ENCODE measurements around the gene CTDP1.

Gene CTDP1

GRCh38 chr18:79644666-79645057, 34.9 kb upstream of the CTDP1 start:
- DNase-seq (ENCODE audit: low read depth), result no peak

GRCh38 chr18:79645291-79645983, 34.2 kb upstream of the CTDP1 start:
- DNase-seq (ENCODE audit: low read depth), result no peak

DNA sequence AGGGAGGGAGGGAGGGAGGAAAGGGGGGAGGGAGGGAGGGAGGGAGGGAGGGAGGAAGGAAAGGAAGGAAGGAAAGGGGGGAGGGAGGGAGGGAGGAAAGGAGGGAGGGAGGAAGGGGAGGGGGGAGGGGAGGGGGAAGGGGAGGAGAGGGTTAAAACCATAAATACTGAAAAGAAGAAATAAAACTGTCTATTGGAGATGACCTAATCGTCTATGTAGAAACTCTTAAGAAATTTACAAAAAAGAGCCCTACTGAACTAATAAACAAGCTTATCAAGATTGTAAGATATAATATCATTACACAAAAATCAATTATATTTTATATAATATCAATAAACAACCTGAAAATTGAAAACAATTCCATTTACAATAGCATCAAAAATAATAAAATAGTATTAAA, 32.3 kb upstream of the CTDP1 start:
- DNase-seq (ENCODE audit: low read depth), result no peak

DNA sequence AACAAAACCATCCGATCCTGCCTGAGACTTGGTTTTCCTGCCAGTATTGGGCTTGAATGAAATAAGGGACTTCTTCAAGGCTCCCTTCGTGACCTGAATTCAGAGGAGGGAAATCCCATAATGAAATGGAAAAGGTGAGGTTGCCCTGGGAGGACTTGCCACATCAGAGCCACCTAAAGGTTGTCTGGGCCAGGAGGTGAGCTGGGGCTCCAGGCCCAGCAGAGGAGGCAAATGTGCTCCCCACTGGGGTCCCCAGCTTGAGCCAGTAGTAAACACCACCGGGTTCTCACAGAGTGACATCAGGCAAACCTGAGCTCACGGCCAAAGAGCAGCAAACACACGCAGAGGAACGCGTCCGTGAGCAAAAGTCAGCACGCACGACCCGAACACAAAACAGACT, 28.6 kb upstream of the CTDP1 start:
- no peak for DNase-seq (ENCODE audit: low read depth)

- no peak for DNase-seq (ENCODE audit: low read depth)
Observed at GRCh38 chr18:79657342-79657996, 22.1 kb upstream of the CTDP1 start.

DNA sequence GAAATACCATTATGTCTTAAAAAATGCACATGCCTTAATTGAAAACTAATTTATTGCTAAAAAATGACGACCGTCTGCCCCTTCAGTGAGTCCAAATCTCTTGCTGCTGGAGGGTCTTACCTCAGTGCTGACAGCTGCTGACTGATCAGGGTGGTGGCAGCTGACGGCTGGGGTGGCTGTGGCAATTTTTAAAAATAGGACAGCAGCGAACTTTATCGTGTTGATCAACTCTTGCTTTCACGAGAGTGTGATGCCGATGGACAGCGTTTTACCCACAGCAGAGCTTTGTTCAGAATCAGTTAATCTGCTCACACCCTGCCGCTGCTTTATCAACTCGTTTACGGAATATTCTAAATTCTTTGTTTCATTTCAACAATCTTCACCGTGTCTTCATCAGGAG, 21.2 kb upstream of the CTDP1 start:
- DNase-seq (ENCODE audit: low read depth), result no peak

- DNase-seq (ENCODE audit: low read depth), result no peak
Observed at GRCh38 chr18:79659733-79660132, 19.9 kb upstream of the CTDP1 start.

DNA sequence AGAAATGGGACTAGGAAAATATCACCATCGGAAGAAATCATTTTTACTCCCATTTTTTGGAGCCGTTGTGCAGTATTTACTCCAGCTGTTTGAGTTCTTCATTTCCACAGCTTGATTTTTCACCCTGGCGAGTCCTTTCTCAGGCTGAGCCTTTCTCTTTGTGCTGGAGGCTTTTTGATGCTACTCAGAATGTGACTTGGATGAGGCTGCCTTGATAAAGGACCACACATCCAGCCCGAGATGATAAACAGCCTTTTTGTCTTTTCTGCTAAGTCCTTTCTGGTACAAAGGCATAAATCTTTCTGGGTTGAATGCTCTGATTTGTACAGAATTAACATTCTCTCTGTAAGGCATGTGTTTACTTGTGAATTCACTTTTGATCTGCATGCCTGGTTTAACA, 17.6 kb upstream of the CTDP1 start:
- no peak for DNase-seq (ENCODE audit: low read depth)

DNA sequence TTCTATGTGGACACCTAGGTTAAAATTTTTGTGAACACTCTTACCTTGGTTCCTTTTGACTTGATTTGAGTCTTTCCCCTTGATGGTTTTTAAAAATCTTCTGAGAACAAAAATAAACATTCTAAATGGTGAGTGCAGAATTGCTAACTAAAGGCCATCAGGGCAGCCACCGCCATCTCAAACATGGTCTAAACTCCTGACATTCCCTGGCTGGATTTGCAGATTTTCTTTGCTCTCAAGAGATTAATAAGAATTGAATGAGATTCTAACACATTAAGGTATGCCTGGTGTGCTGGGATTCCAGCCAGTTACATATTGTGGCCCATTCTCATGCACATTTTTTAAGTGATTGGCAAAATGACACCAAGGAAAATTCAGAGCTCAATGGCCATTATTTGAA, 17.2 kb upstream of the CTDP1 start:
- no peak for DNase-seq (ENCODE audit: low read depth)

DNA sequence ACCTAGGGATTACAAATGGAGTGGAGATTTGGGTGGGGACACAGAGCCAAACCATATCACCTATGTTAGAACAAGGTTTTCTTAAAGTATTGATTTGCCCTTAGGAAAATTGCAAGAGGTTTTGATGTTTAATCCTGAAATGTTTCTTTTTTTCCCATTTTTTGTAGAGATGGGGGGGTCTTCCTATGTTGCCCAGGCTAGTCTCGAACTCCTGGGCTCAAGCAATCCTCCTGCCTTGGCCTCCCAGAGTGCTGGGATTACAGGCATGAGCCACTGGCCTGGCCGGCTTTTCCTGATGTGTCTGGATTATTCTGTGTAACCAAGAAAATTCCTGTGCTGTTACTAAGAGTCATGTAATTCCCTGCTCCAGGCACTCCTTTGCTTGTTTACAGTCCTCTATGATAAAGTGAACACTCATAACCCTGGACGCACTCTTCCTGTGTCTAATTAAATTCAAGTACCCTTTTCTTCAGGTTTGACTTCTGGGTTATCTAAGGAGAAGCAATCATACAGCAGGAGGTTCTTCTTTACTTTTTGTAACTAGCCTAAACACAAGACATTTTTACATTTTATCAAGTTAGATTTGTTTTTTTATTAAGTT, 15.0 kb upstream of the CTDP1 start:
- no peak for DNase-seq (ENCODE audit: low read depth)

GRCh38 chr18:79668203-79668602, 11.4 kb upstream of the CTDP1 start:
- DNase-seq (ENCODE audit: low read depth), result no peak

DNA sequence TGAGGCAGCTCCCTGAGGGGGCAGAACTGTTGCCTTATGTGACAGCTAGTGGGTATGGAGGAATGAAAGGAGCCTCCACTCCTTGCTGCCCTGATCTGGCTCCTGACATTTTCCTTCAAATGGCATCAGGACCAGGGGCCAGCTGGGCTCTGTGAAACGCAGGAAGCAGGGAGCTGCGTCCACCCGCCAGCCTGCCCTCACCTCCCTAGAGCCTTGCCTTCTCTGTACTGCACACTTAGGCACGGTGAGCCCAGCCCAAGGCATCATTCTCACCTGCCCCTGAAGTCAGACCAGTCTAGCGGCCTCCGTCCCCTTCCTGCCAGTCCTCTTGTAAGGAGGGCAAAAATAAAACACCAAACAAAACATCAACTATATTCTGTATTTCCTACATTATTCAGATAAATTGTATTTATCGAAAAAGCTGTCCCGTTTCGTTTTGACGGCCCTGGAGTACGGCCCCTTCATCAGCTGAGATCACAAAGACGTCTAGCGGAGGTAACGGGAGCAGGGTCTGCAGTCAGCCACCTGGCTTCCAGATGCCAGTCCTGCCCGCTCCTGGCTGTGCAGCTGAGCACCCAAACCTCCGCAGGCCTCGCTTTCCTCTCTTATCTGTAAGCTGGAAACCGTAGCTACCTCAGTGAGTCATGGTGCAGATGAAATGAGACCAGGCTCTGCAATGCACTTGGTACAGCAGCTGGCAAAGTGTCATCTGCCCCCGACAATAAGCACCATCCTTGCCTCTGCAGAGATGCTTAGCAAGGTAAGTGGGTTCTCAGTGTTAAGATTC, 6.9 kb upstream of the CTDP1 start:
- no peak for DNase-seq (ENCODE audit: low read depth)

- no peak for DNase-seq (ENCODE audit: low read depth)
Observed at GRCh38 chr18:79677221-79677620, 2.4 kb upstream of the CTDP1 start.

GRCh38 chr18:79677840-79678239, 1.8 kb upstream of the CTDP1 start:
- DNase-seq (ENCODE audit: low read depth), result no peak

DNA sequence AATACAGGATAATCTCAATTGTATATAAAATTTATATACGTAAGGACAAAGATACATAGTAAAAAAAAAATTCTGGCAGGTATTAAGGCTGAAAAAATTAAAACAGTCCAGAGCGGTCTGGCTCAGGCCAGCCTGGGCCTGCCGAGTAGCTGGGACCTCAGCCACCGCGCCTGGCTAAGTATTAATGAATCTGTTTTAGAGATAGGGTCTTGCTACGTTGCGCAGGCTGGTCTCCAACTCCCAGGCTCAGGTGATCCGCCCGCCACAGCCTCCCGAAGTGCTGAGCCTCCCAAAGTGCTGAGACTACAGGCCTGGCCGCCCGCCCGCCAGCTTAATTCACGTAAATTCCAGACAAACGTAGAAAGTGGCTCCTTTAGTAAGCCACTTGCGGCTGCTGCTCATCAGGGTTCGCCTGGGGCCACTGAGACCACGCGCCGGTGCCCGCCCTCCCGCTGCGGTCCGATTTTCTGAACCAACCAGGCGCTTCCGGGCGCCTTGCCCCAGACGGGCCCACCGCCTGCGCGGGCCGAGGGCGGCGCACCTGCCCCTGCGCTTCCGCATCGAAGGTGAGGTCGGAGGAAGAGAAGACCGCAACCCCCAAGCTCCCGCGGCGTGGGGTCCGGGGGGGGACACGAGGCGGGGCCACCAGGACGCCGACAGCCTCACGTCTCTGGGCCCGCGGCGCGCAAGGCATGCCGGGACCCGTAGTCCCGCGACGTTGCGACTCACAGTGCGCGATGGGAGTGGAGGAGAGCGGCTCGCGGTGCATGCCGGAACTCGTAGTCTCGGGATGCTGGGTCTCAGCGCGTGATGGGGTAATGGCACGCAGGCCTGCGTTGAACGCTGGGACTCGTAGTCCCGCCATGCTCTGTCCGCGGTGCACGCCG, 695 bp upstream of the CTDP1 start:
- peak; percentile 98 for DNase-seq (ENCODE audit: low read depth)

DNA sequence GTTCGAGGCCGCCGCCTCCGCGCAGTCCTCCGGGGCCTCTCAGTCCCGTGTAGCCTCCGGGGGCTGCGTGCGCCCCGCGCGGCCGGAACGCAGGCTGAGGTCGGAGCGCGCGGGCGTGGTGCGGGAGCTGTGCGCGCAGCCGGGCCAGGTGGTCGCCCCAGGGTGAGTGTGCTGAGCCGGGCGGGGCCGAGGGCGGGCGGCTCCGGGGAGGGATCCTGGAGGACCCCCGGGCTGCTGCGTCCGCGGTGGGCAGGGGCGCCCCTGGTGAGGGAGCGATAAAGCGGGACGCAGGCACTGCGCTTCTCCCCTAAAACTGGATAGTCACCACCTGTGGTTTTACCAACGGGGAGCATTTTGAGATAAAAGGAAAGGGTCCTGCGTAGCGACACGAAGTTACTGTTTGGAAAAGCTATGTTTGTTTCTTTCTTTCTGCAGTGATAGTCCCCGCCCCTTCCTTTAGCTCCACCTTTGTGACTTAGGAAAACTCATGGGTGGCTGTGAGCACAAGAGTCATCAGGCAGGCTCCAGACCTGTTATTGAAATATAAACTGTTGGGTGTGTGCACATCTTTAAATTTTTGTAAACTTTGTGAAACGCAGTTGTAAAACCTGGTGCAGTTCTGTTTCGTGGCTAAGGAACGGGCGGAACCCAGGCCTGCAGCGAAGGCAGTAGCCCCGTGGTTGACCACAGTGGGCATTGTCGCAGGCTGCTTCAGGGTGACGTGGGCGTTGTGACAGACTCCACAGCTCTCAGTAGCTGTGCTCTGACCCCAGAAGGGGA, 687 bp downstream of the CTDP1 start:
- no peak for DNase-seq (ENCODE audit: low read depth)

- no peak for DNase-seq (ENCODE audit: low read depth)
Observed at GRCh38 chr18:79680891-79681339, 1.3 kb downstream of the CTDP1 start.

GRCh38 chr18:79681484-79682387, 2.1 kb downstream of the CTDP1 start:
- peak; percentile 36 for DNase-seq (ENCODE audit: low read depth)

DNA sequence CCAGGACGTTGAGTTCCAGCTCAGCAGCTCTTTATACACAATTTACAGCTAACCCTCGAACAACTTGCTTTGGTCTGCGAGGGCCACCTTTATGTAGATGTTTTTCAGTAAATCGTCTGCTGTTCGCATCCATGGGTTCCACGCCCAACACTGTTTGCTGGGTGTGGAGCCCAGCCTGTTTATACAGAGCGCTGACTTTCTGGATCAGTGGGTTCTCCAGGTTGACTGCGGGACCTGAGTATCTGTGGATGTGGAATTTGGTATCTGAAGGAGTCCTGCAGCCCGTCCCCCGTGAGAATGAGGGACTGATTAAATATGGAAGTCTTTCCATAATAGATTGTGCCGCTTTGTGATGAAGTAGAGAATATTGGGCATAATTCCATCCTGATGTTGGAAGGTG, 2.9 kb downstream of the CTDP1 start:
- DNase-seq (ENCODE audit: low read depth), result no peak

All from activated T-helper 1 cell treated with Interleukin-2 at 50 U/mL for 16 hours (primary cell).